GM19328 (cell line): ENCODE results near the gene RITA1.

Experiments
- ATAC-seq: cut with Tn5 transposase; IDR thresholded peaks from one replicate; pipeline ENCODE4 v1.9.1; 2021; ENCODE audit warnings: mild to moderate bottlenecking, moderate library complexity; ENCODE audit not compliant: unreplicated experiment

Gene RITA1

GRCh38 chr12:113173081-113173698, 12.3 kb upstream of the RITA1 start:
- no peak for ATAC-seq

- ATAC-seq: no peak
Observed at GRCh38 chr12:113174461-113175384, 10.8 kb upstream of the RITA1 start.

GRCh38 chr12:113179023-113179422, 6.5 kb upstream of the RITA1 start:
- no peak for ATAC-seq

GRCh38 chr12:113180333-113180732, 5.2 kb upstream of the RITA1 start:
- ATAC-seq: no peak

GRCh38 chr12:113181975-113182374, 3.5 kb upstream of the RITA1 start:
- ATAC-seq: no peak

- ATAC-seq: no peak
Observed at GRCh38 chr12:113183030-113183589, 2.4 kb upstream of the RITA1 start.

GRCh38 chr12:113184098-113184899, 1.2 kb upstream of the RITA1 start:
- ATAC-seq: peak; percentile 45

- ATAC-seq: peak; percentile 63
Observed at GRCh38 chr12:113184900-113185179, 681 bp upstream of the RITA1 start.

GRCh38 chr12:113186033-113186365, 478 bp downstream of the RITA1 start:
- ATAC-seq: no peak

GRCh38 chr12:113186666-113187325, 1.3 kb downstream of the RITA1 start:
- no peak for ATAC-seq

GRCh38 chr12:113189361-113189760, 3.8 kb downstream of the RITA1 start:
- no peak for ATAC-seq

GRCh38 chr12:113190761-113191160, 5.2 kb downstream of the RITA1 start:
- ATAC-seq: no peak

GRCh38 chr12:113191227-113191626, 5.7 kb downstream of the RITA1 start:
- ATAC-seq: no peak

- ATAC-seq: no peak
Observed at GRCh38 chr12:113194971-113195391, 9.5 kb downstream of the RITA1 start.

GRCh38 chr12:113195598-113195997, 10.1 kb downstream of the RITA1 start:
- no peak for ATAC-seq

GRCh38 chr12:113196582-113196981, 11.1 kb downstream of the RITA1 start:
- no peak for ATAC-seq

GRCh38 chr12:113196990-113197389, 11.5 kb downstream of the RITA1 start:
- ATAC-seq: peak; percentile 76

GRCh38 chr12:113197518-113198077, 12.1 kb downstream of the RITA1 start:
- no peak for ATAC-seq

- ATAC-seq: no peak
Observed at GRCh38 chr12:113198296-113198695, 12.8 kb downstream of the RITA1 start.

GRCh38 chr12:113200021-113200797, 14.7 kb downstream of the RITA1 start:
- ATAC-seq: no peak
